Astrocyte of the spinal cord (primary cell): ENCODE measurements around the gene MXRA5.
"Not testable (repeated sequence)": the region's sequence is repeated elsewhere in the genome, so short reads cannot be mapped to it uniquely, and the experiment has no call there.

Experiments
- DNase-seq: peaks from one replicate; pipeline ENCODE4 v3.0.0; 2011; ENCODE audit warnings: low read depth, low spot score
- H3K4me3 ChIP-seq: 2 replicates; pipeline ENCODE4 v1.5.1; 2011; ENCODE audit warnings: low read depth, mild to moderate bottlenecking, low read length, moderate library complexity
- in situ Hi-C: cut with HindIII; loops from 2 replicates; pipeline ENCODE4 v1.10.0; 2017; ENCODE audit warnings: low sequenced_read_pairs
- TF ChIP-seq, protein P1 (sequence below): IDR thresholded peaks from 2 replicates; pipeline ENCODE4 v1.5.1; 2012; ENCODE audit warnings: low read depth, mild to moderate bottlenecking, low read length, inconsistent platforms

The MXRA5 gene

DNA sequence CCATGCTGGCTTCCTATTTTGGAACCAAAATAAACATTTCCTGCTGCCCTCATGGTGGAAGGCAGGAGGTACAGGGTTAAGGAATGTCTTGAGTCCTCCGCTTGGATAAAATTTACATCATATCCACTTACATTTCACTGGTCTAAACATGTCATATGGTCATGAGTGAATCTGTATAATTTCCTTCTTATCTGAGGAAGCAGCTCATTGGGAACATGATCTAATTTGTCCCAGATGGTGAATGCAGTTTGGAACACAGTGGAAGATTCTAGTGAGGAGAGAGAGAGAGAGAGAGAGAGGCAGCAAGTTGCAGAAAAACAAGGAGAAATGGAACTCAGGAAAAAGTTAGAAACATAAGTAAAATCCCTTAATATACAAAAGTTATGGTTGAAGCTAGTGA lies 46.8 kb downstream of the MXRA5 start:
- TF ChIP-seq, protein P1, sequence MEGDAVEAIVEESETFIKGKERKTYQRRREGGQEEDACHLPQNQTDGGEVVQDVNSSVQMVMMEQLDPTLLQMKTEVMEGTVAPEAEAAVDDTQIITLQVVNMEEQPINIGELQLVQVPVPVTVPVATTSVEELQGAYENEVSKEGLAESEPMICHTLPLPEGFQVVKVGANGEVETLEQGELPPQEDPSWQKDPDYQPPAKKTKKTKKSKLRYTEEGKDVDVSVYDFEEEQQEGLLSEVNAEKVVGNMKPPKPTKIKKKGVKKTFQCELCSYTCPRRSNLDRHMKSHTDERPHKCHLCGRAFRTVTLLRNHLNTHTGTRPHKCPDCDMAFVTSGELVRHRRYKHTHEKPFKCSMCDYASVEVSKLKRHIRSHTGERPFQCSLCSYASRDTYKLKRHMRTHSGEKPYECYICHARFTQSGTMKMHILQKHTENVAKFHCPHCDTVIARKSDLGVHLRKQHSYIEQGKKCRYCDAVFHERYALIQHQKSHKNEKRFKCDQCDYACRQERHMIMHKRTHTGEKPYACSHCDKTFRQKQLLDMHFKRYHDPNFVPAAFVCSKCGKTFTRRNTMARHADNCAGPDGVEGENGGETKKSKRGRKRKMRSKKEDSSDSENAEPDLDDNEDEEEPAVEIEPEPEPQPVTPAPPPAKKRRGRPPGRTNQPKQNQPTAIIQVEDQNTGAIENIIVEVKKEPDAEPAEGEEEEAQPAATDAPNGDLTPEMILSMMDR, result no peak
- in situ Hi-C loops, result no loop called here

DNA sequence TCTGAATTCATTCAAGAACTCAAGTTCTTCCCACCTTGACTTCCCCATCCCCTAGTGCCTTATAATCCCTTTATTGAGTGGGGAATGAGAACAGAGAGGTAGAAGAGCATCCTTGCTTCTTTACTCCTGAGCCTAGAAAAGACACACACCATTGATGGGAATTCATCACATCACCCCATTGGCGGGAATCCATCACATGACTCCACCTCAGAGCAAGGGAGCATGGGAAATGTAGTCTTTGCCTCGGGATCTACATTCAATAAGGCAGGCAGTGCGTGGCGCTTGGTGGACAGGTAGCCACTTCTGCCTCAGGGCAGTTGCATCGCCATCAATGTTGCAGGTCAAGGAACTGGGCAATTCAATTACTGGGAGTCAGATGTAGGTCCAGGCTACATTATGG lies 50.7 kb downstream of the MXRA5 start:
- H3K4me3 ChIP-seq, result no peak overlapping the region
- TF ChIP-seq, protein P1, result no peak
- in situ Hi-C loops, result no loop called here
- no peak for DNase-seq

More for the DNA sequence above, 46.8 kb downstream of the MXRA5 start:
- DNase-seq, result peak; percentile 22
- H3K4me3 ChIP-seq, result no peak overlapping the region

DNA sequence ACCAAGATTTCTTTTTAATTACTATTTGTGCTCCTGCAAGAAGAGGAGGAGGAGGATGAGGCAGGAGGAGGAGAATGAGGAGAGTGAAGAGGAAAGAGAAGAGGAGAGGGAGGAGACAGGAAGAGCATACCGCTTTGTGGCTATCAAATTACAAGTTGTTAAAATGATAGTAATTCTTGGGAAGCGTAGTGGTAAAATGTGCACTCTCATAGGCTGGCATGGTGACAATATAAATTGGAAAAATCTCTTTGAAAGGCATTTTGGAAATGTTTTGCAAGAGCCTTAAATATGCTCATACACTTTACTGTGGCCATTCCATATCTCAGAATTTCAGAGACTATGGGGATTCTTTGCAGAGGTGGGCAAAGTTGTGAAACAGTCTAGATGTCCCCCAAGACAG lies 53.2 kb downstream of the MXRA5 start:
- in situ Hi-C loops, result no loop called here
- no peak overlapping the region for H3K4me3 ChIP-seq
- DNase-seq, result no peak
- TF ChIP-seq, protein P1, result no peak

DNA sequence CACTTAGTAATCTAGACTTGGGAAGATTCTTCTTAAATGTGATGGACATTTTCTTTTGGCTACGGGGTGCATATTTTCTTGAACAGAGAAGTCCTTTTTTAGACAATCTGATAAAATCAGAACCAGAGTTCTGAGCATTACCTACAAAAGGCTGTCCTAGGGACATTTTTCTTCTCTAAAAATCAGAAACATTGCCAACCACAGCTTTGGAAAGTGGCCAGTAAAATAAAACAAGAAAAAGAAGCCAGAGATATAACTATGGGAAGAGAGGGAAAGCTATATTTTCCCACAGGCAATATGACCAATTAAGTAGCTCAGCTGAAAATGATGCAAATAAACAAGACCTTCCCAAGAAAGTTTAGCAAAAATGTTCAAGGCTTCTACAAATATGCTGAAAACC lies 55.9 kb downstream of the MXRA5 start:
- in situ Hi-C loops, result no loop called here
- TF ChIP-seq, protein P1, result no peak
- no peak for DNase-seq
- no peak overlapping the region for H3K4me3 ChIP-seq

DNA sequence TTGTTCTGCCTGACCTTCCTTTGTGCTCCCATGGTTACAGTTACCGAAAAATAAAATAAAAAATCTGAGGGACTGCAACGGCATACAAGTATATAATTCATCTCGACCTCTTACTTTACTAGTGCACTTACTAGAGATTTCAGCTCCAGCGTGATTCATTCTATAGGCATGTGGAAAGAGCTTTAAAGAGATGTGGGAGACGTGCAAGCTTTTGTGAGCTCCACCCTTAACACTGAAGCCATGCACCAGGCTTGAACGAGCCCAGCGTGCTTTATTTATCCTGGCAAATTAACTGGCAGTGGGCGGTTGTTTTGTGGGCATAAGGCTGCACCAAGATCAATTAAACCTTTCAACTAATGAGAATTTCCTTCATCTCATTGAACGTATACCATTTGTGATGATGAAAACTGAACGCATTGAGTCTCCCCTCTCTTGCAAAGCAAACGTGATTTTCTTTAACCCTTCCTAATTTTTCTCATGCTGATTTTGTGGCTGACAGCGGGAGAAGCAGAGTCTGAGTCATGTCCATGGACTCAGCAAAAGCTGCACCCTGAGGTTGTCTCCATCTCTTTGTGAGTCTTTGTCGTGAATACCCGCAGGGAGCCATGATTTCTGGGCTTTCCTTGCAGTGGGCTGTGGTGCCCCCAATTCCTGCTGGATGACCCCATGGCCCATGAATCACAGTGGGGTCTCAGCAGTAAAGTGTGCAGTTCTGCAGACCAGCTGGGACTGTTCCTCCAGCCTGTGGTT lies 60.1 kb downstream of the MXRA5 start:
- peak; percentile 96 for DNase-seq
- H3K4me3 ChIP-seq, result peak overlapping the region; percentile 6
- TF ChIP-seq, protein P1, result no peak
- in situ Hi-C loops, result no loop called here

DNA sequence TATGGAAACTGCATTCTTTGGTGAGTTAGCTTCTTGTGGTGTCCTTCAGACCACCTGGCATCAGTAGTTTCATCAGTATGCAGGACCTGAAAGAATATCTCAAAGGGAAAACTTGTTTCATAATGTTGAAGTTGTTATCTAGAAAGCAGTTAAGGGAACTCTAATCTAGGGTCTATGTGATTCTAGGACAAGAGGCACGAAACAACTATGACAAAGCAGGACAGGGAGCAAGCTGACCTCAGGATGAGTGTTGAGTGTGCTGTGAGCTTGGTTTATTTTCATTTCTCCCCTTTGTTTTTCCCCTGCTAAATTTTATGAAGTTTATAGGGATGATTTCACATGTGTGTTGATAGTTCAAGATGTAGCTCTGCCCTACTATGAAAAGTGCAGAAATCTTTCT lies 65.7 kb downstream of the MXRA5 start:
- no peak for DNase-seq
- H3K4me3 ChIP-seq, result no peak overlapping the region
- in situ Hi-C loops, result no loop called here
- TF ChIP-seq, protein P1, result no peak

DNA sequence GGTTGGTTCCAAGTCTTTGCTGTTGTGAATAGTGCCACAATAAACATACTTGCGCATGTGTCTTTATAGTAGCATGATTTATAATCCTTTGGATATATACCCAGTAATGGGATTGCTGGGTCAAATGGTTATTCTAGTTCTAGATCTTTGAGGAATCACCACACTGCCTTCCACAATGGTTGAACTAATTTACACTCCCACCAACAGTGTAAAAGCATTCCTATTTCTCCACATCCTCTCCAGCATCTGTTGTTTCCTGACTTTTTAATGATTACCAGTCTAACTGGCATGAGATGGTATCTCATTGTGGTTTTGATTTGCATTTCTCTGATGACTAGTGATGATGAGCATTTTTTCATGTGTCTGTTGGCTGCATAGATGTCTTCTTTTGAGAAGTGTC lies 72.8 kb downstream of the MXRA5 start:
- DNase-seq, in situ Hi-C loops: not testable (repeated sequence)

More for the DNA sequence above, 72.8 kb downstream of the MXRA5 start:
- not testable (repeated sequence) for H3K4me3 ChIP-seq
